Esophagus squamous epithelium (tissue), 4 donors: ENCODE results near the gene OR51E1.

Experiments
- POLR2A ChIP-seq, 4 donors: fragments of 450-650 bp; IDR thresholded peaks; one replicate each; pipeline ENCODE4 v1.6.1; 2017; ENCODE audit warnings: antibody characterized with exemption in 4 of 4, mild to moderate bottlenecking in 4 of 4, moderate library complexity in 3 of 4
- TF ChIP-seq, protein P1 (sequence below), 6 experiments: fragments of 450-650 bp in 4 of 6; fragments of 200-600 bp in 2 of 6; sonication (generic) in 2 of 6; IDR thresholded peaks; one replicate each; pipeline ENCODE4 v1.5.1; 2016 to 2019; ENCODE audit warnings: antibody characterized with exemption in 6 of 6, mild to moderate bottlenecking in 4 of 6, moderate library complexity in 4 of 6

DNA sequence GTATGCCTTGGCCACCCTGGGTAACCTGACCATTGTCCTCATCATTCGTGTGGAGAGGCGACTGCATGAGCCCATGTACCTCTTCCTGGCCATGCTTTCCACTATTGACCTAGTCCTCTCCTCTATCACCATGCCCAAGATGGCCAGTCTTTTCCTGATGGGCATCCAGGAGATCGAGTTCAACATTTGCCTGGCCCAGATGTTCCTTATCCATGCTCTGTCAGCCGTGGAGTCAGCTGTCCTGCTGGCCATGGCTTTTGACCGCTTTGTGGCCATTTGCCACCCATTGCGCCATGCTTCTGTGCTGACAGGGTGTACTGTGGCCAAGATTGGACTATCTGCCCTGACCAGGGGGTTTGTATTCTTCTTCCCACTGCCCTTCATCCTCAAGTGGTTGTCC is 3.9 kb upstream of the OR51E1 start:
- TF ChIP-seq, protein P1, sequence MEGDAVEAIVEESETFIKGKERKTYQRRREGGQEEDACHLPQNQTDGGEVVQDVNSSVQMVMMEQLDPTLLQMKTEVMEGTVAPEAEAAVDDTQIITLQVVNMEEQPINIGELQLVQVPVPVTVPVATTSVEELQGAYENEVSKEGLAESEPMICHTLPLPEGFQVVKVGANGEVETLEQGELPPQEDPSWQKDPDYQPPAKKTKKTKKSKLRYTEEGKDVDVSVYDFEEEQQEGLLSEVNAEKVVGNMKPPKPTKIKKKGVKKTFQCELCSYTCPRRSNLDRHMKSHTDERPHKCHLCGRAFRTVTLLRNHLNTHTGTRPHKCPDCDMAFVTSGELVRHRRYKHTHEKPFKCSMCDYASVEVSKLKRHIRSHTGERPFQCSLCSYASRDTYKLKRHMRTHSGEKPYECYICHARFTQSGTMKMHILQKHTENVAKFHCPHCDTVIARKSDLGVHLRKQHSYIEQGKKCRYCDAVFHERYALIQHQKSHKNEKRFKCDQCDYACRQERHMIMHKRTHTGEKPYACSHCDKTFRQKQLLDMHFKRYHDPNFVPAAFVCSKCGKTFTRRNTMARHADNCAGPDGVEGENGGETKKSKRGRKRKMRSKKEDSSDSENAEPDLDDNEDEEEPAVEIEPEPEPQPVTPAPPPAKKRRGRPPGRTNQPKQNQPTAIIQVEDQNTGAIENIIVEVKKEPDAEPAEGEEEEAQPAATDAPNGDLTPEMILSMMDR (IDR thresholded peaks at IDR 0.05) = no peak
- TF ChIP-seq POLR2A (IDR thresholded peaks at IDR 0.05) = no peak
